H1 (cell line): ENCODE results near the gene CGREF1. TPM values are rescaled to one million over a fixed set of nuclear protein-coding genes. Genes with fewer than 3 reads are reported as not detected.

Experiments
- BACH1 ChIP-seq: IDR thresholded peaks from 2 replicates; pipeline ENCODE4 v1.6.1; 2012; ENCODE audit warnings: low read length, improper control_type of control experiment
- BCL11A ChIP-seq, 2 experiments: IDR thresholded peaks; one replicate each; pipeline ENCODE4 v1.6.1; 2011; ENCODE audit warnings: low read depth in 2 of 2, low read length in 2 of 2, mild to moderate bottlenecking in 2 of 2
- CTCF ChIP-seq, 3 experiments: IDR thresholded peaks; 1 replicate in 2 of 3; 2 replicates in 1 of 3; pipeline versions ENCODE4 v1.5.1 to v1.6.1; 2011; ENCODE audit warnings: low read length in 3 of 3, mild to moderate bottlenecking in 3 of 3, inconsistent platforms in 2 of 3, low read depth in 1 of 3, moderate library complexity in 1 of 3; ENCODE audit not compliant: insufficient read depth in 1 of 3; ENCODE audit errors: control extremely low read depth in 1 of 3
- MAFK ChIP-seq: IDR thresholded peaks from 2 replicates; pipeline ENCODE4 v1.6.1; 2012; ENCODE audit warnings: low read depth, mild to moderate bottlenecking, improper control_type of control experiment, low read length
- SRF ChIP-seq: IDR thresholded peaks from 2 replicates; pipeline ENCODE4 v1.6.1; 2011; ENCODE audit warnings: mild to moderate bottlenecking, low read depth, low read length, moderate library complexity
- ZNF274 ChIP-seq: IDR thresholded peaks from 2 replicates; pipeline ENCODE4 v1.7.0; 2012; ENCODE audit warnings: low read length, borderline replicate concordance; ENCODE audit errors: extremely low read depth
- polyA plus RNA-seq, 7 experiments: library from polyadenylated mRNA; depleted of rRNA in 3 of 7; stranded (reverse) in 5 of 7; unstranded in 2 of 7; fragments of >200 nt in 5 of 7; fragments of 200-250 nt in 2 of 7; gene quantifications; 1 replicate in 5 of 7; 2 replicates in 1 of 7; 4 replicates in 1 of 7; pipeline versions ENCODE4 v1.2.1 to v1.2.3, GENCODE V29; 2011 to 2013; ENCODE audit warnings: missing spikeins in 2 of 7, mixed read lengths in 2 of 7
- total RNA-seq: library from RNA; stranded (reverse); fragmentation: NEBNext Ultra II Directional; extraction: Animal tissue kit (Norgen Biotek cat#: 25700); gene quantifications from 2 replicates; pipeline ENCODE4 v1.2.1, GENCODE V29; 2021
- TF ChIP-seq, protein P1 (sequence below): fragments of 300-600 bp; sonication (generic); IDR thresholded peaks from 2 replicates; pipeline ENCODE4 v1.7.1; 2012; ENCODE audit warnings: low read length, moderate library complexity, mild to moderate bottlenecking, inconsistent platforms; ENCODE audit not compliant: insufficient replicate concordance

Gene CGREF1
- total and polyA plus RNA-seq, 2 of the 8 experiments (the other 6 are each of a cell fraction or from before 2014, with no cell fraction given), result 2.5 to 3.4 TPM

GRCh38 chr2:27133905-27134780, 15.2 kb upstream of the CGREF1 start, which contains the start of gene PREB (continued):
- TF ChIP-seq, protein P1, sequence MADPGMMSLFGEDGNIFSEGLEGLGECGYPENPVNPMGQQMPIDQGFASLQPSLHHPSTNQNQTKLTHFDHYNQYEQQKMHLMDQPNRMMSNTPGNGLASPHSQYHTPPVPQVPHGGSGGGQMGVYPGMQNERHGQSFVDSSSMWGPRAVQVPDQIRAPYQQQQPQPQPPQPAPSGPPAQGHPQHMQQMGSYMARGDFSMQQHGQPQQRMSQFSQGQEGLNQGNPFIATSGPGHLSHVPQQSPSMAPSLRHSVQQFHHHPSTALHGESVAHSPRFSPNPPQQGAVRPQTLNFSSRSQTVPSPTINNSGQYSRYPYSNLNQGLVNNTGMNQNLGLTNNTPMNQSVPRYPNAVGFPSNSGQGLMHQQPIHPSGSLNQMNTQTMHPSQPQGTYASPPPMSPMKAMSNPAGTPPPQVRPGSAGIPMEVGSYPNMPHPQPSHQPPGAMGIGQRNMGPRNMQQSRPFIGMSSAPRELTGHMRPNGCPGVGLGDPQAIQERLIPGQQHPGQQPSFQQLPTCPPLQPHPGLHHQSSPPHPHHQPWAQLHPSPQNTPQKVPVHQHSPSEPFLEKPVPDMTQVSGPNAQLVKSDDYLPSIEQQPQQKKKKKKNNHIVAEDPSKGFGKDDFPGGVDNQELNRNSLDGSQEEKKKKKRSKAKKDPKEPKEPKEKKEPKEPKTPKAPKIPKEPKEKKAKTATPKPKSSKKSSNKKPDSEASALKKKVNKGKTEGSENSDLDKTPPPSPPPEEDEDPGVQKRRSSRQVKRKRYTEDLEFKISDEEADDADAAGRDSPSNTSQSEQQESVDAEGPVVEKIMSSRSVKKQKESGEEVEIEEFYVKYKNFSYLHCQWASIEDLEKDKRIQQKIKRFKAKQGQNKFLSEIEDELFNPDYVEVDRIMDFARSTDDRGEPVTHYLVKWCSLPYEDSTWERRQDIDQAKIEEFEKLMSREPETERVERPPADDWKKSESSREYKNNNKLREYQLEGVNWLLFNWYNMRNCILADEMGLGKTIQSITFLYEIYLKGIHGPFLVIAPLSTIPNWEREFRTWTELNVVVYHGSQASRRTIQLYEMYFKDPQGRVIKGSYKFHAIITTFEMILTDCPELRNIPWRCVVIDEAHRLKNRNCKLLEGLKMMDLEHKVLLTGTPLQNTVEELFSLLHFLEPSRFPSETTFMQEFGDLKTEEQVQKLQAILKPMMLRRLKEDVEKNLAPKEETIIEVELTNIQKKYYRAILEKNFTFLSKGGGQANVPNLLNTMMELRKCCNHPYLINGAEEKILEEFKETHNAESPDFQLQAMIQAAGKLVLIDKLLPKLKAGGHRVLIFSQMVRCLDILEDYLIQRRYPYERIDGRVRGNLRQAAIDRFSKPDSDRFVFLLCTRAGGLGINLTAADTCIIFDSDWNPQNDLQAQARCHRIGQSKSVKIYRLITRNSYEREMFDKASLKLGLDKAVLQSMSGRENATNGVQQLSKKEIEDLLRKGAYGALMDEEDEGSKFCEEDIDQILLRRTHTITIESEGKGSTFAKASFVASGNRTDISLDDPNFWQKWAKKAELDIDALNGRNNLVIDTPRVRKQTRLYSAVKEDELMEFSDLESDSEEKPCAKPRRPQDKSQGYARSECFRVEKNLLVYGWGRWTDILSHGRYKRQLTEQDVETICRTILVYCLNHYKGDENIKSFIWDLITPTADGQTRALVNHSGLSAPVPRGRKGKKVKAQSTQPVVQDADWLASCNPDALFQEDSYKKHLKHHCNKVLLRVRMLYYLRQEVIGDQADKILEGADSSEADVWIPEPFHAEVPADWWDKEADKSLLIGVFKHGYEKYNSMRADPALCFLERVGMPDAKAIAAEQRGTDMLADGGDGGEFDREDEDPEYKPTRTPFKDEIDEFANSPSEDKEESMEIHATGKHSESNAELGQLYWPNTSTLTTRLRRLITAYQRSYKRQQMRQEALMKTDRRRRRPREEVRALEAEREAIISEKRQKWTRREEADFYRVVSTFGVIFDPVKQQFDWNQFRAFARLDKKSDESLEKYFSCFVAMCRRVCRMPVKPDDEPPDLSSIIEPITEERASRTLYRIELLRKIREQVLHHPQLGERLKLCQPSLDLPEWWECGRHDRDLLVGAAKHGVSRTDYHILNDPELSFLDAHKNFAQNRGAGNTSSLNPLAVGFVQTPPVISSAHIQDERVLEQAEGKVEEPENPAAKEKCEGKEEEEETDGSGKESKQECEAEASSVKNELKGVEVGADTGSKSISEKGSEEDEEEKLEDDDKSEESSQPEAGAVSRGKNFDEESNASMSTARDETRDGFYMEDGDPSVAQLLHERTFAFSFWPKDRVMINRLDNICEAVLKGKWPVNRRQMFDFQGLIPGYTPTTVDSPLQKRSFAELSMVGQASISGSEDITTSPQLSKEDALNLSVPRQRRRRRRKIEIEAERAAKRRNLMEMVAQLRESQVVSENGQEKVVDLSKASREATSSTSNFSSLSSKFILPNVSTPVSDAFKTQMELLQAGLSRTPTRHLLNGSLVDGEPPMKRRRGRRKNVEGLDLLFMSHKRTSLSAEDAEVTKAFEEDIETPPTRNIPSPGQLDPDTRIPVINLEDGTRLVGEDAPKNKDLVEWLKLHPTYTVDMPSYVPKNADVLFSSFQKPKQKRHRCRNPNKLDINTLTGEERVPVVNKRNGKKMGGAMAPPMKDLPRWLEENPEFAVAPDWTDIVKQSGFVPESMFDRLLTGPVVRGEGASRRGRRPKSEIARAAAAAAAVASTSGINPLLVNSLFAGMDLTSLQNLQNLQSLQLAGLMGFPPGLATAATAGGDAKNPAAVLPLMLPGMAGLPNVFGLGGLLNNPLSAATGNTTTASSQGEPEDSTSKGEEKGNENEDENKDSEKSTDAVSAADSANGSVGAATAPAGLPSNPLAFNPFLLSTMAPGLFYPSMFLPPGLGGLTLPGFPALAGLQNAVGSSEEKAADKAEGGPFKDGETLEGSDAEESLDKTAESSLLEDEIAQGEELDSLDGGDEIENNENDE, result no peak
- TF ChIP-seq CTCF (IDR thresholded peaks at IDR 0.05; ENCODE audit: control extremely low read depth in 1 of 3, insufficient read depth in 1 of 3, low read depth in 1 of 3, low read length in 3 of 3) (peak in 2 of 3 experiments; percentile 46 to 60; a peak in 2 of 4 replicates), MAFK (no peak), BACH1 (no peak), BCL11A (IDR thresholded peaks at IDR 0.05; ENCODE audit: low read depth in 2 of 2, low read length in 2 of 2) (no peak), ZNF274 (no peak), SRF (no peak)
